RWPE2 (cell line): ENCODE data around the gene SORCS2.

Experiments
- ATAC-seq: fragments of 200-7000 bp; cut with Tn5 transposase; 3 replicates; pipeline ENCODE4 v1.9.1; 2021; ENCODE audit warnings: low read depth
- DNase-seq: peaks from one replicate; pipeline ENCODE4 v3.0.0-alpha.2; 2020; ENCODE audit warnings: low spot score
- H3K27ac ChIP-seq: fragments of 450-650 bp; 2 replicates; pipeline ENCODE4 v1.5.1; 2017; ENCODE audit warnings: mild to moderate bottlenecking; ENCODE audit not compliant: poor library complexity, severe bottlenecking
- H3K27me3 ChIP-seq: fragments of 250-450 bp; sonication (Bioruptor Pico); 2 replicates; pipeline ENCODE4 v1.5.1; 2021; ENCODE audit warnings: mild to moderate bottlenecking, moderate library complexity; ENCODE audit not compliant: insufficient read depth, poor library complexity, severe bottlenecking
- H3K36me3 ChIP-seq: fragments of 250-450 bp; sonication (Bioruptor Pico); 2 replicates; pipeline ENCODE4 v1.5.1; 2020; ENCODE audit warnings: low read depth, mild to moderate bottlenecking, moderate library complexity
- H3K4me1 ChIP-seq: fragments of 250-450 bp; sonication (Bioruptor Pico); 2 replicates; pipeline ENCODE4 v1.5.1; 2021; ENCODE audit warnings: mild to moderate bottlenecking, moderate library complexity; ENCODE audit not compliant: insufficient read depth, poor library complexity, severe bottlenecking
- H3K4me3 ChIP-seq: fragments of 250-450 bp; sonication (Bioruptor Pico); 2 replicates; pipeline ENCODE4 v1.5.1; 2021; ENCODE audit warnings: mild to moderate bottlenecking, moderate library complexity; ENCODE audit not compliant: severe bottlenecking
- H3K9me3 ChIP-seq: fragments of 250-450 bp; sonication (Bioruptor Pico); 2 replicates; pipeline ENCODE4 v1.5.1; 2021; ENCODE audit warnings: mild to moderate bottlenecking, moderate library complexity; ENCODE audit not compliant: severe bottlenecking
- TF ChIP-seq, protein P1 (sequence below): fragments of 450-650 bp; IDR thresholded peaks from one replicate; pipeline ENCODE4 v1.5.1; 2017; ENCODE audit warnings: mild to moderate bottlenecking, moderate library complexity; ENCODE audit not compliant: poor library complexity, severe bottlenecking

Gene SORCS2

DNA sequence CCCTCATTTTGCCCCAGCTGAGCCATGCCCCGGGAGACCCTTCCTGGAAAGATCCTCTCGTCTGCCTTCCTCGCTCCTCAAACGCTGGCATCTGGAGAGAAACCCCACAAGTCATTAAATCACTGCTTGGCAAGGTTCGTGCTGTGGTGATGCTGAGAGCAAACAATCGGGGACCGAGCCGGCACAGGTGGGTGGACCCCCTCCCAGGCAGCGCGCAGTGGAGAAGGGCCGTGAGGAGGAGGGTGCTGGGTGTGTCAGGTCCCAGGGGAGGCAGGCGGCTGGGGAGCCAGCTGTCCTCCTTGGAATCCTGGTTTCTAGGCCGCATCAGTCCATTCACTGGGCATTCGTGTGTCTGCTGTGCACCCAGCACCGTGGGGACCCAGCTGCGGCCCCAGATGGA is 307.3 kb downstream of the SORCS2 start:
- Histone ChIP-seq H3K27ac (no peak overlapping the region), H3K4me1 (no peaks in the 10 kb centered on the region), H3K4me3 (no peak overlapping the region), H3K36me3 (no peaks in the 10 kb centered on the region), H3K9me3 (no peaks in the 10 kb centered on the region), H3K27me3 (peaks cover 3% of the 10 kb centered on the region)
- ATAC-seq (no peak), DNase-seq (no peak)
- TF ChIP-seq, protein P1, sequence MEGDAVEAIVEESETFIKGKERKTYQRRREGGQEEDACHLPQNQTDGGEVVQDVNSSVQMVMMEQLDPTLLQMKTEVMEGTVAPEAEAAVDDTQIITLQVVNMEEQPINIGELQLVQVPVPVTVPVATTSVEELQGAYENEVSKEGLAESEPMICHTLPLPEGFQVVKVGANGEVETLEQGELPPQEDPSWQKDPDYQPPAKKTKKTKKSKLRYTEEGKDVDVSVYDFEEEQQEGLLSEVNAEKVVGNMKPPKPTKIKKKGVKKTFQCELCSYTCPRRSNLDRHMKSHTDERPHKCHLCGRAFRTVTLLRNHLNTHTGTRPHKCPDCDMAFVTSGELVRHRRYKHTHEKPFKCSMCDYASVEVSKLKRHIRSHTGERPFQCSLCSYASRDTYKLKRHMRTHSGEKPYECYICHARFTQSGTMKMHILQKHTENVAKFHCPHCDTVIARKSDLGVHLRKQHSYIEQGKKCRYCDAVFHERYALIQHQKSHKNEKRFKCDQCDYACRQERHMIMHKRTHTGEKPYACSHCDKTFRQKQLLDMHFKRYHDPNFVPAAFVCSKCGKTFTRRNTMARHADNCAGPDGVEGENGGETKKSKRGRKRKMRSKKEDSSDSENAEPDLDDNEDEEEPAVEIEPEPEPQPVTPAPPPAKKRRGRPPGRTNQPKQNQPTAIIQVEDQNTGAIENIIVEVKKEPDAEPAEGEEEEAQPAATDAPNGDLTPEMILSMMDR = no peak

DNA sequence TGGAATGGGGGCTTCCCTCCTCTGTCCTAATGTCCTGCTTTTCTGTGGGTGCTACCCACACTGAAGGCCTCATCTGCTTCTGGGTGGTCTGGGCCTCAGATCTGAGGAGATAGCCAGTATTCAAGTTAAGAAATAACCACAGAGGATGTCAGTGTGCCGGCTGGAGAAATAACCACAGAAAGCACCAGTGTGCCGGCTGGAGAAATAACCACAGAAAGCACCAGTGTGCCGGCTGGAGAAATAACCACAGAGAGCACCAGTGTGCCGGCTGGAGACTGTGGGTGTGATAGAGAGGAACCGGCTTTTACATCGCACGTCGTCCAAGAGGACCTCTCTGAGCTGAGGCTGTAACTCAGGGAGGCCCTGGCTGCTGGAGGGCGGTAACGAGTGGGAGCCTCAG is 308.1 kb downstream of the SORCS2 start:
- no peak for ATAC-seq
- Histone ChIP-seq H3K27me3 (peaks cover 3% of the 10 kb centered on the region), H3K27ac (no peak overlapping the region), H3K4me1 (no peaks in the 10 kb centered on the region), H3K9me3 (no peaks in the 10 kb centered on the region), H3K4me3 (no peak overlapping the region), H3K36me3 (no peaks in the 10 kb centered on the region)
- TF ChIP-seq, protein P1 = no peak
- no peak for DNase-seq

DNA sequence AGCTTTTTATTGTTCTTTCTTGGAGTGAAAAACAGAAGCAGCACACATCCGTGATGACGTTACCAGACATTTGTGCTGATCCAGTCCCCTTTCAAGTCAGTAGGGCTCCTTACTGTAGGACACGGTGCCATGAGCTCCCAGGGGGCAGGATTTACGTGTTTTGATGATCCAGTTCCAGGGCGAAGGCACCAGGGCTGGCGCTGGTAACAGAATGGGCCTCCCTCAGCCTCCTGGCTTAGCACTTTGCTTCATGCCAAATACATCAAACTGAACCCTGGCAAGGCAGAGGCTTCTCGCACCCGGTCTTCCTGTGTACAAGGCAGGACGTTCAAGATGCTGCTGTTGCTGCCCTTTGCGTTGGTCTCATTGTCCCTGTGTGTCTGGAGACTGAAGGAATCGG is 309.0 kb downstream of the SORCS2 start:
- no peak for ATAC-seq
- Histone ChIP-seq H3K36me3 (no peaks in the 10 kb centered on the region), H3K27me3 (peaks cover 3% of the 10 kb centered on the region), H3K4me1 (no peaks in the 10 kb centered on the region), H3K4me3 (no peak overlapping the region), H3K9me3 (no peaks in the 10 kb centered on the region), H3K27ac (no peak overlapping the region)
- DNase-seq = no peak
- TF ChIP-seq, protein P1 = no peak

DNA sequence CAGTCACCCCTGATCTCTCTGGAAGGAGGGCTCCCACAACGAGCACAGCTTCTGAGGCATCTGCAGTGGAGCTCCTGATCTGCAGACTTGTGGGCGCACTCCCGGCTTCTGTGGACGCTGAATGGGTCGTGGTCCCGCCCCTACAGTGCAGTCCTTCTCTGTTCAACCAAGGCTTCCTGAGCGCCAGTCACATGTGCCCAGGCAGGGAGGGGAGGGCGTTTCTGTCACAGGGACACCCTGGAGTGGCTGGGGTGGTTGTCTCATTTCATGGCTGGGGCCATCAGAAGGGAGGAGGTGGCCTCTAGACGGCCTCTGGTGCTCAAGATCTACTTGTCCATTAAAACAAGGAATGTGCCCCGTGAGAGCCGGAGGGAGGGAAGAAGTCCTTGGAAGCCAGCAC is 309.5 kb downstream of the SORCS2 start:
- Histone ChIP-seq H3K27me3 (peaks cover 3% of the 10 kb centered on the region), H3K4me1 (no peaks in the 10 kb centered on the region), H3K36me3 (no peaks in the 10 kb centered on the region), H3K4me3 (no peak overlapping the region), H3K27ac (no peak overlapping the region), H3K9me3 (no peaks in the 10 kb centered on the region)
- TF ChIP-seq, protein P1 = no peak
- ATAC-seq = no peak
- DNase-seq = no peak

DNA sequence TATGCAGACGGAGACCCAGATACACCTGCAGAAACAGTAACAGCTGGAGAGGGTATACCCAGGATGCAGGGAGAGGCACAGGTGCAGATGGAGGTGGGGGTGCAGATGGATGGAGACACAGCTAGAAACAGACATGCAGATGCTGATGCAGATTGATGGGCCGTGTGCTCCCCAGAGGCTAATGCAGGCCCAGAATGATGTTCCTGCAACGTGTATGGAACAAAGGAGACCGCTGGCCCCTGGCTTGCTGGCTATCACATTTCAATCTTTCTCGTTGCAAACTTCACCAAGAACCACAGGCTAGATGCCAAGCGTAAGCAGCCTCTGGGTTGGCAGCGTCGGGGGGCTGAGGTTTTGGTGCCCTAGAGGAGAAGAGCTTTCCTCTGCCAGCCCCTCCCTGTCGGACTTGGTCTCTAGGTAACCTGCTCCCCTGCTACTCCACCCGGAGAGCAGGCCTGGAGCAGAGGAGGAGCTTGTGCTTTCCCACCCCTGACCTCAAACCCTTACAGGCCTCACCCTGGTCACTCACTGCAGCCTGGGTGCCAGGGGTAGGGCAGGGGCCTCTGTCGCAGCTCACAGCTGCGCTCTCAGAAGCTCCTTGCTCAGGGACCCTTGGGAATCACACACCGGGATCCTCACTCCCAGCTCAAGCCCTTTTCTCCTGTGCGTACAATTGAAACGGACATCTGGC is 311.4 kb downstream of the SORCS2 start:
- Histone ChIP-seq H3K4me3 (no peak overlapping the region), H3K27me3 (peaks cover 3% of the 10 kb centered on the region), H3K9me3 (no peaks in the 10 kb centered on the region), H3K36me3 (no peaks in the 10 kb centered on the region), H3K27ac (no peak overlapping the region), H3K4me1 (no peaks in the 10 kb centered on the region)
- ATAC-seq (no peak), DNase-seq (no peak)
- TF ChIP-seq, protein P1 = no peak
